OCI-LY1 (cell line): ENCODE results near the gene CTNNA3.
"Not testable (repeated sequence)": the region's sequence is repeated elsewhere in the genome, so short reads cannot be mapped to it uniquely, and the experiment has no call there.

ENCODE experiments used
- H2AFZ ChIP-seq: fragments of 200-600 bp; sonication (generic), shearing (Covaris generic); 2 replicates; pipeline ENCODE4 v1.6.0; 2014; ENCODE audit warnings: antibody characterized with exemption, mild to moderate bottlenecking, low read length
- H3F3A ChIP-seq: fragments of 200-600 bp; sonication (generic), shearing (Covaris generic); 2 replicates; pipeline ENCODE4 v1.6.0; 2014; ENCODE audit warnings: mild to moderate bottlenecking, antibody characterized with exemption, low read length, moderate library complexity; ENCODE audit not compliant: insufficient read depth
- H3K27ac ChIP-seq: fragments of 200-600 bp; sonication (generic); 2 replicates; pipeline ENCODE4 v1.5.1; 2014; ENCODE audit warnings: low read length, mixed run types, mild to moderate bottlenecking, low read depth; ENCODE audit not compliant: poor library complexity, severe bottlenecking
- H3K27me3 ChIP-seq: fragments of 200-600 bp; sonication (generic); 2 replicates; pipeline ENCODE4 v1.6.0; 2014; ENCODE audit warnings: antibody characterized with exemption, mild to moderate bottlenecking, low read length, moderate library complexity; ENCODE audit not compliant: insufficient read depth
- H3K36me3 ChIP-seq: fragments of 200-600 bp; sonication (generic); 2 replicates; pipeline ENCODE4 v1.6.1; 2014; ENCODE audit warnings: mild to moderate bottlenecking, antibody characterized with exemption, low read length, moderate library complexity, mixed read lengths; ENCODE audit not compliant: insufficient read depth
- H3K4me1 ChIP-seq: fragments of 200-600 bp; sonication (generic); 2 replicates; pipeline ENCODE4 v1.5.1; 2014; ENCODE audit warnings: mild to moderate bottlenecking, low read length, moderate library complexity; ENCODE audit not compliant: insufficient read depth, severe bottlenecking
- H3K4me2 ChIP-seq: fragments of 200-600 bp; sonication (generic), shearing (Covaris generic); 2 replicates; pipeline ENCODE4 v1.6.1; 2014; ENCODE audit warnings: low read length
- H3K4me3 ChIP-seq: fragments of 200-600 bp; sonication (generic); 2 replicates; pipeline ENCODE4 v1.5.1; 2014; ENCODE audit warnings: low read length, low read depth, mild to moderate bottlenecking, mixed read lengths; ENCODE audit not compliant: poor library complexity, severe bottlenecking
- H3K79me2 ChIP-seq: fragments of 200-600 bp; shearing (Covaris generic); 2 replicates; pipeline ENCODE4 v1.6.1; 2016; ENCODE audit warnings: mixed run types, low read length, mixed read lengths; ENCODE audit not compliant: insufficient read depth
- H3K9ac ChIP-seq: fragments of 200-600 bp; sonication (generic), shearing (Covaris generic); 2 replicates; pipeline ENCODE4 v1.6.1; 2014; ENCODE audit warnings: mild to moderate bottlenecking, low read length, mixed read lengths
- H3K9me2 ChIP-seq: fragments of 200-600 bp; sonication (generic), shearing (Covaris generic); 2 replicates; pipeline ENCODE4 v1.6.1; 2014; ENCODE audit warnings: low read depth, mild to moderate bottlenecking, low read length, mixed read lengths
- H3K9me3 ChIP-seq: fragments of 200-600 bp; shearing (Covaris generic); 2 replicates; pipeline ENCODE4 v1.6.1; 2014; ENCODE audit warnings: low read length, mixed read lengths
- H4K20me1 ChIP-seq: fragments of 200-600 bp; sonication (generic), shearing (Covaris generic); 2 replicates; pipeline ENCODE4 v1.6.0; 2016; ENCODE audit warnings: mild to moderate bottlenecking, low read length; ENCODE audit not compliant: insufficient read depth
- EZH2 ChIP-seq: fragments of 200-600 bp; sonication (generic), shearing (Covaris generic); IDR thresholded peaks from 2 replicates; pipeline ENCODE4 v1.8.0; 2017; ENCODE audit warnings: borderline replicate concordance, mixed run types, mild to moderate bottlenecking, antibody characterized with exemption, low read length, moderate library complexity, mixed read lengths
- TF ChIP-seq, protein P1 (sequence below): fragments of 200-600 bp; sonication (generic), shearing (Covaris generic); IDR thresholded peaks from 2 replicates; pipeline ENCODE4 v1.5.1; 2017; ENCODE audit warnings: mild to moderate bottlenecking, antibody characterized with exemption, low read length, moderate library complexity, mixed read lengths

The CTNNA3 gene

GRCh38 chr10:66365686-66366085, 1330.3 kb downstream of the CTNNA3 start:
- Histone ChIP-seq H3K4me3 (no peak overlapping the region), H3K36me3 (no peaks in the 10 kb centered on the region), H3K9me3 (no peaks in the 10 kb centered on the region), H2AFZ (no peak overlapping the region), H4K20me1 (no peaks in the 10 kb centered on the region), H3K4me1 (no peaks in the 10 kb centered on the region), H3K27me3 (no peaks in the 10 kb centered on the region), H3K79me2 (no peaks in the 10 kb centered on the region), H3F3A (no peaks in the 10 kb centered on the region), H3K9me2 (no peaks in the 10 kb centered on the region), H3K4me2 (no peak overlapping the region), H3K9ac (no peak overlapping the region), H3K27ac (no peak overlapping the region)
- TF ChIP-seq EZH2 = no peak
- TF ChIP-seq, protein P1, sequence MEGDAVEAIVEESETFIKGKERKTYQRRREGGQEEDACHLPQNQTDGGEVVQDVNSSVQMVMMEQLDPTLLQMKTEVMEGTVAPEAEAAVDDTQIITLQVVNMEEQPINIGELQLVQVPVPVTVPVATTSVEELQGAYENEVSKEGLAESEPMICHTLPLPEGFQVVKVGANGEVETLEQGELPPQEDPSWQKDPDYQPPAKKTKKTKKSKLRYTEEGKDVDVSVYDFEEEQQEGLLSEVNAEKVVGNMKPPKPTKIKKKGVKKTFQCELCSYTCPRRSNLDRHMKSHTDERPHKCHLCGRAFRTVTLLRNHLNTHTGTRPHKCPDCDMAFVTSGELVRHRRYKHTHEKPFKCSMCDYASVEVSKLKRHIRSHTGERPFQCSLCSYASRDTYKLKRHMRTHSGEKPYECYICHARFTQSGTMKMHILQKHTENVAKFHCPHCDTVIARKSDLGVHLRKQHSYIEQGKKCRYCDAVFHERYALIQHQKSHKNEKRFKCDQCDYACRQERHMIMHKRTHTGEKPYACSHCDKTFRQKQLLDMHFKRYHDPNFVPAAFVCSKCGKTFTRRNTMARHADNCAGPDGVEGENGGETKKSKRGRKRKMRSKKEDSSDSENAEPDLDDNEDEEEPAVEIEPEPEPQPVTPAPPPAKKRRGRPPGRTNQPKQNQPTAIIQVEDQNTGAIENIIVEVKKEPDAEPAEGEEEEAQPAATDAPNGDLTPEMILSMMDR = no peak

DNA sequence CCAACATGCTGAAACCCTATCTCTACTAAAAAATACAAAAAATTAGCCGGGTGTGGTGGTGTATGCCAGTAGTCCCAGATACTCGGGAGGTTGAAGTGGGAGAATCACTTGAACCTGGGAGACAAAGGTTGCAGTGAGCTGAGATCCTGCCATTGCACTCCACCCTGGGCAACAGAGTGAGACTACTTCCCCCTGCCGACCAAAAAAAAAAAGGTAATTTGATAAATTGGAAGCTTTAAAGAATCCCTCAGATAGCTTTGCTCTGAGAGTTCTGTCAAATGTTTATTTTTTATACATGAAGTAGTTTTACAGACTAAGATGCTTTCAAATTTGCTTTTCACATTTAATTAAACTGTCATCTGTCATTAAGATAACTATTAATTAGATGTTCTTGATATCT, 1333.5 kb downstream of the CTNNA3 start:
- Histone ChIP-seq H4K20me1 (no peaks in the 10 kb centered on the region), H3K4me2 (no peak overlapping the region), H3K9ac (no peak overlapping the region), H3K27me3 (no peaks in the 10 kb centered on the region), H3F3A (no peaks in the 10 kb centered on the region), H3K9me3 (no peaks in the 10 kb centered on the region), H3K4me1 (no peaks in the 10 kb centered on the region), H3K9me2 (no peaks in the 10 kb centered on the region), H3K27ac (no peak overlapping the region), H3K36me3 (no peaks in the 10 kb centered on the region), H2AFZ (no peak overlapping the region), H3K4me3 (no peak overlapping the region), H3K79me2 (no peaks in the 10 kb centered on the region)
- TF ChIP-seq, protein P1 = no peak
- no peak for TF ChIP-seq EZH2

- H3K4me3 ChIP-seq, H3K4me1 ChIP-seq, H3K79me2 ChIP-seq, H3K27me3 ChIP-seq, H3K9ac ChIP-seq, H3K4me2 ChIP-seq, H3K9me3 ChIP-seq, H3K27ac ChIP-seq, H3F3A ChIP-seq, H2AFZ ChIP-seq, H4K20me1 ChIP-seq, H3K9me2 ChIP-seq, H3K36me3 ChIP-seq: not testable (repeated sequence)
Observed at GRCh38 chr10:66353822-66354221, 1342.2 kb downstream of the CTNNA3 start.

DNA sequence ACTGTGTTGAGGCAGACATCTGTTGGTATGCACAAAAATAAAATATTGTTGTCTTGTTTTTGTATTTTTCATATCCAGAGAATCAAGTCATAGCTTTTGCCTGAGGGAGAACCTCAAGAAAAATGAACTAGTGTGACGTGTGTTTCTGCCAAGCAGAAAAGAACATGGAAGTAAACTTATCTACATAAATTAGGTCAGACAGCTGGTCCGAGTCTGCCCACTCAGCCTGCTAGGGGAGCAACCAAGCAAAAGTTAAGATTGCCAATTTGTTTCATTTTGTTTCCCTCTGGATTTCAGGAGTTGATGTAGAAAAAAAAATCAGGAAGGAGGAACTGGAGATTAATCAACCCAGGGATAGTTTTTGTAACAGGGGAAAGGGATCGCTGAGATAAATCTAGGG, 1342.6 kb downstream of the CTNNA3 start:
- no peak overlapping the region for H3K27ac ChIP-seq
- no peaks in the 10 kb centered on the region for H3K4me1 ChIP-seq
- no peaks in the 10 kb centered on the region for H3K9me3 ChIP-seq
- H3K36me3 ChIP-seq = no peaks in the 10 kb centered on the region
- no peak overlapping the region for H2AFZ ChIP-seq
- no peak for TF ChIP-seq EZH2
- TF ChIP-seq, protein P1 = no peak
- H3K4me3 ChIP-seq = no peak overlapping the region
- no peaks in the 10 kb centered on the region for H3K79me2 ChIP-seq
- no peaks in the 10 kb centered on the region for H3K9me2 ChIP-seq
- H4K20me1 ChIP-seq = no peaks in the 10 kb centered on the region
- no peaks in the 10 kb centered on the region for H3K27me3 ChIP-seq
- H3F3A ChIP-seq = no peaks in the 10 kb centered on the region
- H3K9ac ChIP-seq = no peak overlapping the region
- H3K4me2 ChIP-seq = no peak overlapping the region
